ENCODE data around the gene EGFL7. TPM values are rescaled to one million over a fixed set of nuclear protein-coding genes. Genes with fewer than 3 reads are reported as not detected.
A peak's percentile ranks its signal among the peaks of the same experiment; 100 is the strongest.

Gene EGFL7
- total and polyA plus RNA-seq, 10 of the 15 experiments (the other 5 are each of a cell fraction or from before 2014, with no cell fraction given): 0.06 to 0.46 (median 0.19) TPM; not detected in 5

GRCh38 chr9:136645903-136646754 lies 16.6 kb upstream of the EGFL7 start:
- FAIRE-seq: no peak
- no peaks in the 10 kb centered on the region for H4K20me1 ChIP-seq (ENCODE audit: control insufficient read depth, insufficient read depth)
- SMC1A ChIA-PET (ENCODE audit: uncharacterized antibody, unreplicated experiment): interaction anchor here (0.6 to 1.0 kb wide), 4 partner anchors 125 to 402 kb away, joined by 3 read pairs; no protein-coding TSS in a partner anchor
- H3K9ac ChIP-seq (ENCODE audit: control insufficient read depth, insufficient read depth, low read length): no peak overlapping the region
- WGBS (ENCODE audit: insufficient coverage, insufficient replicate concordance, low lambda C conversion rate, missing lambda C conversion rate): 24% methylated on average over 35 of the region's 40 CpGs
- RAD21 ChIA-PET (ENCODE audit: unreplicated experiment): interaction anchor here (0.6 to 2.0 kb wide), 3 partner anchors 157 to 162 kb away, joined by 3 to 6 read pairs (median 5); no protein-coding TSS in a partner anchor
- CTCF ChIA-PET: interaction anchor here (1.1 to 2.5 kb wide), 6 partner anchors 15 to 161 kb away, joined by 3 to 16 read pairs (median 4); partner anchors contain the start of gene AGPAT2
- H3K79me2 ChIP-seq (ENCODE audit: control insufficient read depth, insufficient read depth, low read length): no peaks in the 10 kb centered on the region
- no peak overlapping the region for H3K4me3 ChIP-seq
- DNase-seq (ENCODE audit: low read depth, low spot score): no peak
- intact Hi-C loops (cut with micrococcal nuclease; ENCODE audit: unreplicated experiment) (no loop called here), in situ Hi-C loops (cut with MboI) (no loop called here)
- no peaks in the 10 kb centered on the region for H3K9me3 ChIP-seq (replicated peaks; ENCODE audit: control insufficient read depth, insufficient read depth, low read length)
- 0 out of 3 replicates have a peak, but pooled peaks have one; percentile 23 for ATAC-seq
- peak overlapping the region; percentile 58 for H2AFZ ChIP-seq (ENCODE audit: control insufficient read depth, low read depth, low read length)
- H3K4me1 ChIP-seq (ENCODE audit: control insufficient read depth, insufficient read depth, low read length): peaks cover 12% of the 10 kb centered on the region
- peaks cover 0 to 5% of the 10 kb centered on the region in 2 experiments; a peak in 3 of 4 replicates for H3K27me3 ChIP-seq (replicated peaks in 1 of 2; ENCODE audit: control insufficient read depth in 2 of 2, insufficient read depth in 2 of 2, low read length in 1 of 2)
- H3K27ac ChIP-seq (ENCODE audit: control insufficient read depth, insufficient read depth): no peak overlapping the region
- H3K4me2 ChIP-seq (ENCODE audit: control insufficient read depth, insufficient read depth): peak overlapping the region; percentile 38; the same call in 1 of the 2 replicates
- no TSS peak for BruUV-seq (replicated peaks)
- POLR2A ChIA-PET: interaction anchor here (1.2 kb wide), 1 partner anchor 208 kb away, joined by 3 read pairs; no protein-coding TSS in a partner anchor
- no peaks in the 10 kb centered on the region for H3K36me3 ChIP-seq (ENCODE audit: control insufficient read depth in 2 of 2, insufficient read depth in 2 of 2, low read length in 1 of 2)
- TF ChIP-seq STAT1 (conservative IDR thresholded peaks at IDR 0.05): no peak
- TF ChIP-seq TAF1 (IDR thresholded peaks at IDR 0.05; ENCODE audit: borderline replicate concordance, low read depth, low read length): 0 out of 2 replicates have a peak, but pooled peaks have one; percentile 26
- peak; percentile 16 to 47; a peak in 1 of 4 replicates for TF ChIP-seq IKZF2 (IDR thresholded peaks at IDR 0.05)
- TF ChIP-seq BHLHE40 (IDR thresholded peaks at IDR 0.05; ENCODE audit: borderline replicate concordance in 1 of 2, low read depth in 2 of 2, low read length in 1 of 2): no peak
- TF ChIP-seq ZNF687 (IDR thresholded peaks at IDR 0.05): peak; percentile 18; the same call in 1 of the 2 replicates
- TF ChIP-seq E2F8 (IDR thresholded peaks at IDR 0.05; ENCODE audit: low read depth, partially characterized antibody): no peak
- TF ChIP-seq ZBTB33 (IDR thresholded peaks at IDR 0.05): no peak
- TF ChIP-seq IKZF1 (conservative IDR thresholded peaks at IDR 0.05): peak; percentile 37; the same call in 1 of the 2 replicates
- peak in 1 of 3 experiments; percentile 10; a peak in 1 of 6 replicates for TF ChIP-seq CTCF (IDR thresholded peaks at IDR 0.05 in 2 of 3, conservative IDR thresholded peaks at IDR 0.05 in 1 of 3; ENCODE audit: control insufficient read depth in 2 of 3, extremely low read depth in 1 of 3, insufficient read depth in 1 of 3, low read depth in 3 of 3, low read length in 3 of 3)

All from GM12878 (cell line).